Upper lobe of left lung (tissue), 6 donors: ENCODE measurements around the gene NCAN. TPM values are rescaled to one million over a fixed set of nuclear protein-coding genes. Genes with fewer than 3 reads are reported as not detected.

Experiments
- ATAC-seq, 2 donors: fragments of 200-7000 bp; cut with Tn5 transposase; one replicate each; pipeline ENCODE4 v1.9.1; 2022; ENCODE audit warnings: mild to moderate bottlenecking in 2 of 2, moderate library complexity in 2 of 2; ENCODE audit not compliant: low FRiP score in 2 of 2
- DNase-seq, 2 donors: peaks; one replicate each; pipeline ENCODE4 v3.0.0-alpha.2; 2019 to 2020
- H3K27ac ChIP-seq, 4 donors: fragments of 200-600 bp; sonication (generic); one replicate each; pipeline ENCODE4 v1.5.1; 2016 to 2019
- H3K27me3 ChIP-seq, 4 donors: fragments of 200-600 bp; sonication (generic); one replicate each; pipeline ENCODE4 v1.5.1; 2017 to 2019
- H3K36me3 ChIP-seq, 4 donors: fragments of 200-600 bp; sonication (generic); one replicate each; pipeline ENCODE4 v1.5.1; 2016 to 2019
- H3K4me1 ChIP-seq, 4 donors: fragments of 200-600 bp; sonication (generic); one replicate each; pipeline ENCODE4 v1.5.1; 2018 to 2019
- H3K4me3 ChIP-seq, 4 donors: fragments of 200-600 bp; sonication (generic); one replicate each; pipeline ENCODE4 v1.5.1; 2017 to 2019; ENCODE audit warnings: mild to moderate bottlenecking in 2 of 4, moderate library complexity in 1 of 4
- H3K9me3 ChIP-seq, 4 donors: fragments of 200-600 bp; sonication (generic); one replicate each; pipeline ENCODE4 v1.5.1; 2018 to 2019
- CTCF ChIP-seq, 6 experiments: fragments of 450-650 bp in 4 of 6; fragments of 200-600 bp in 2 of 6; sonication (generic) in 2 of 6; IDR thresholded peaks; one replicate each; pipeline ENCODE4 v1.5.1; 2016 to 2019; ENCODE audit warnings: antibody characterized with exemption in 6 of 6
- EP300 ChIP-seq, 4 donors: sonication (generic); formaldehyde crosslinking; IDR thresholded peaks; one replicate each; pipeline ENCODE4 v1.5.1; 2017; ENCODE audit warnings: antibody characterized with exemption in 4 of 4, control low read depth in 2 of 4
- POLR2A ChIP-seq, 4 donors: fragments of 450-650 bp; IDR thresholded peaks; one replicate each; pipeline ENCODE4 v1.5.1; 2016 to 2017; ENCODE audit warnings: antibody characterized with exemption in 4 of 4, mild to moderate bottlenecking in 2 of 4
- POLR2AphosphoS5 ChIP-seq, 2 donors: sonication (generic); formaldehyde crosslinking; IDR thresholded peaks; one replicate each; pipeline ENCODE4 v1.5.1; 2017; ENCODE audit warnings: antibody characterized with exemption in 2 of 2
- WGBS, 2 donors: methylation state at CpG; one replicate each; pipeline ENCODE4 v1.1.5; 2017 to 2018; 5-methylcytosine and 5-hydroxymethylcytosine counted together
- total RNA-seq, 6 donors: library from RNA; depleted of rRNA in 4 of 6; stranded (reverse); fragments of >200 nt in 4 of 6; gene quantifications; one replicate each; pipeline versions ENCODE4 v1.1.0 to v1.2.1, GENCODE V29; 2016 to 2021
- donor health status: DM: no; HTN: no; CAD: no; lungs with moderate emphysema.
- donor health status: DM: no; HTN: yes; CAD: no; lungs with severe emphysema.

The NCAN gene
- total RNA-seq, 6 donors from 2014 or later: 3.1 TPM; not detected in 5

GRCh38 chr19:19176950-19177349, 34.8 kb upstream of the NCAN start:
- ATAC-seq (no peak), DNase-seq (no peak)
- no peaks in the 10 kb centered on the region for H3K27me3 ChIP-seq
- H3K36me3 ChIP-seq: peaks cover 6 to 56% (median 40%) of the 10 kb centered on the region in 4 donors
- H3K4me3 ChIP-seq: no peak overlapping the region
- H3K4me1 ChIP-seq: peaks cover 0 to 7% (median 2%) of the 10 kb centered on the region in 4 donors
- 87 to 100% methylated on average over 3 to 8 of the region's 8 CpGs for WGBS, 2 donors
- H3K9me3 ChIP-seq: peaks cover 0 to 3% (median 0%) of the 10 kb centered on the region in 4 donors
- TF ChIP-seq POLR2A (IDR thresholded peaks at IDR 0.05) (no peak), POLR2AphosphoS5 (IDR thresholded peaks at IDR 0.05) (no peak), CTCF (IDR thresholded peaks at IDR 0.05) (no peak), EP300 (IDR thresholded peaks at IDR 0.05) (no peak)
- no peak overlapping the region for H3K27ac ChIP-seq

- H3K36me3 ChIP-seq: peaks cover 13 to 72% (median 47%) of the 10 kb centered on the region in 4 donors
Measured at GRCh38 chr19:19179548-19180441, 32.0 kb upstream of the NCAN start.

GRCh38 chr19:19181488-19181998, 30.2 kb upstream of the NCAN start:
- Histone ChIP-seq H3K4me3 (no peak overlapping the region), H3K27me3 (no peaks in the 10 kb centered on the region), H3K9me3 (peaks cover 0 to 3% (median 0%) of the 10 kb centered on the region in 4 donors), H3K27ac (peak overlapping the region in 2 of 4 donors; percentile 5 to 34), H3K36me3 (peaks cover 13 to 74% (median 46%) of the 10 kb centered on the region in 4 donors), H3K4me1 (peaks cover 0 to 9% (median 0%) of the 10 kb centered on the region in 4 donors)
- TF ChIP-seq POLR2AphosphoS5 (IDR thresholded peaks at IDR 0.05) (no peak), CTCF (IDR thresholded peaks at IDR 0.05) (no peak), POLR2A (IDR thresholded peaks at IDR 0.05) (no peak), EP300 (IDR thresholded peaks at IDR 0.05) (no peak)
- DNase-seq (no peak), ATAC-seq (no peak)
- WGBS, 2 donors: 83 to 88% methylated on average over 9 of the region's 9 CpGs

More at GRCh38 chr19:19179548-19180441, 32.0 kb upstream of the NCAN start:
- TF ChIP-seq EP300 (IDR thresholded peaks at IDR 0.05) (no peak), POLR2A (IDR thresholded peaks at IDR 0.05) (no peak), CTCF (IDR thresholded peaks at IDR 0.05) (no peak), POLR2AphosphoS5 (IDR thresholded peaks at IDR 0.05) (no peak)
- Histone ChIP-seq H3K4me1 (peaks cover 0 to 4% (median 0%) of the 10 kb centered on the region in 4 donors), H3K4me3 (no peak overlapping the region), H3K9me3 (peaks cover 0 to 3% (median 0%) of the 10 kb centered on the region in 4 donors), H3K27ac (no peak overlapping the region), H3K27me3 (no peaks in the 10 kb centered on the region)
- DNase-seq (no peak), ATAC-seq (no peak)
- WGBS, 2 donors: 88 to 97% methylated on average over 7 to 11 of the region's 17 CpGs

GRCh38 chr19:19185853-19186740, 25.7 kb upstream of the NCAN start:
- 63 to 69% methylated on average over 2 to 9 of the region's 9 CpGs for WGBS, 2 donors
- DNase-seq: peak in 1 of 2 donors; percentile 43
- peaks cover 10 to 42% (median 19%) of the 10 kb centered on the region in 4 donors for H3K36me3 ChIP-seq
- H3K27ac ChIP-seq: peak overlapping the region; percentile 43 to 84 (median 70)
- no peak for TF ChIP-seq POLR2A (IDR thresholded peaks at IDR 0.05)
- TF ChIP-seq EP300 (IDR thresholded peaks at IDR 0.05): no peak
- peak; percentile 44 to 73 (median 50) for TF ChIP-seq CTCF (IDR thresholded peaks at IDR 0.05)
- TF ChIP-seq POLR2AphosphoS5 (IDR thresholded peaks at IDR 0.05): no peak
- H3K27me3 ChIP-seq: no peaks in the 10 kb centered on the region
- ATAC-seq: peak; percentile 65 to 76
- H3K4me1 ChIP-seq: peaks cover 20 to 46% (median 21%) of the 10 kb centered on the region in 4 donors
- no peaks in the 10 kb centered on the region for H3K9me3 ChIP-seq
- no peak overlapping the region for H3K4me3 ChIP-seq
